ENCODE data around the gene PRUNE2.
"Not testable (repeated sequence)": the region's sequence is repeated elsewhere in the genome, so short reads cannot be mapped to it uniquely, and the experiment has no call there.

PRUNE2 gene

DNA sequence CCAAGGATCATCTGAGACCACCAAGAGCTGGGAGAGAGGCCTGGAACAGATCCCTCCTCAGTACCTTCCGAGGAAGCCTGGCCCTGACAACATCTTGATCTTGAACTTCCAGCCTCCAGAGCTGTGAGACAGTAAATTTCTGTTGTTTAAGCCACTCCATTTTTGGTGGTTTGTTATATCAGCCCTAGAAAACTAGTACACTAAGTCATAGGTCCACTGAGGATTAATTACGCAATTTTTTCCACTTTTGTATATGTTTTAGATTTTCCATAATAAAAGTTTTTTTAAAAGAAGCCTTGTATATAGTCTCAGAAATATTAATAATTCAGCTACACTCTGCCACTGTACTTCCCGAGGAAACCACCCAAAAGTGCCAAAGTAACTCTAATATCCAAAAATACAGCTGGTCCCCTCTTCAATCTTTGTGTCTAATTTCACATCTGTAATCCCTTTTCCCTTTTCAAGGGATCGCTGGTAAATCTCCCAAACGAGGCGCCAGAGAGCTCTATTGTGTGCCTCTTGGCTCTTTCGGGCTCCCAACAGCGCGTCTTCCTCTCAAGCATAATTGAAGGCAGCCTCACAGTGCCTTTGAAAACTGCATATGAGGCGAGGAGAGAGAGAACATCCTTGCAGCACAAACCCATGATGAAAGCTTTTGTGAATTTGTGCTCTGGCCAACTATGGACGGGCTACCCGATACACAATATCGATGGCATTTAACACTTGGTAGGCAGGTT is 32.7 kb downstream of the PRUNE2 start:
- no peak for DNase-seq (ENCODE audit: low read depth in 2 of 2)

DNA sequence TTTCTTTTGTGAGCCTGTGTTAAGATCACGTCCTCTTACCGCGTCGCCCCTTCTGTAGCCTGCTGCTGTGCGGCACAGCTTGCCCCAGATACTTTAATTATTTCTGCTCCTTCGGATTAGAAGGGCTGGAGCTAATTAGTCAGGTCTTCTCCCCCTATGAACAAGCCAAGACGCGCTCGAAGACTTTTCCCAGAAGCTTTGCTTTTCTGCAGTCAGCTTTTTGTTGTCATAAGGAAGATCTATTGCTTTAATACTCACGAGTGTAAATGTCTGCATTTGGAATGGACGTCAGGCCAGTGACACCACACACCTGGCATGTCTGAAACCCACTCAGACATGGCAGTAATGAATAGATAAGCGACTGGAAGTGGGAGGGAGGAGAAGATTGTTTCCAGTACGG is 37.0 kb downstream of the PRUNE2 start:
- no peak for DNase-seq (ENCODE audit: low read depth in 2 of 2)

DNA sequence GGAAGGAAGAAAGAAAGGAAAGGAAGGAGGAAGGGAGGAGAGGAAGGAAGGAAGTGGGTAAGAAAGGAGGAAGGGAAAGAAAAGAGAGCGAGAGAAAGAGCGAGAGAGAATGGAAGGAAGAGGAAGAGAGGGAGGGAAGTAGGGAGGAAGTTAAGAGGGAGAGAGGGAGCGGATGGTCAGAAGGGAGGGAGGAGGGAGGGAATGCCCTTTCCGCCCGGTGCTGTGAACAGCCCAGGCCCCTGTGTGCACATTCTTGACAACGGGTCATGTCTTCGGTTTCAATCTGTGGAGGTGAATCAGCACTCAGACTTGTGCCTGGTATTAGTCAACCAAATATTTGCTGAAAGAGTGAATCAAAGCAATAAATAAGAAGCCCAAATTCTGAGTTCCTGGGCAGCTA is 39.2 kb downstream of the PRUNE2 start:
- no peak for DNase-seq (ENCODE audit: low read depth in 2 of 2)

DNA sequence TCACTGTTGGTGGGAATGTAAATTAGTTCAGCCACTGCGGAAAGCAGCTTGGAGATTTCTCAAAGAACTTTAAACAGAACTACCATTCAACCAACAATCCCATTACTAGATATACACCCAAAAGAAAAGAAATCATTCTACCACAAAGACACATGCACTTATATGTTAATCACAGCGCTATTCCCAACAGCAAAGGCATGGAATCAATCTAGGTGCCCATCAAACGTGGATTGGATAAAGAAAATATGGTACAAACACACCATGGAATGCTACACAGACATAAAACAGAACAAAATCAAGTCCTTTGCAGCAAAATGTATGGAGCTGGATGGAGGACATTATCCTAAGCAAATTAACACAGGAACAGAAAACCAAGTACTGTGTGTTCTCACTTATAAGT is 42.1 kb downstream of the PRUNE2 start:
- no peak for DNase-seq (ENCODE audit: low read depth in 2 of 2)

DNA sequence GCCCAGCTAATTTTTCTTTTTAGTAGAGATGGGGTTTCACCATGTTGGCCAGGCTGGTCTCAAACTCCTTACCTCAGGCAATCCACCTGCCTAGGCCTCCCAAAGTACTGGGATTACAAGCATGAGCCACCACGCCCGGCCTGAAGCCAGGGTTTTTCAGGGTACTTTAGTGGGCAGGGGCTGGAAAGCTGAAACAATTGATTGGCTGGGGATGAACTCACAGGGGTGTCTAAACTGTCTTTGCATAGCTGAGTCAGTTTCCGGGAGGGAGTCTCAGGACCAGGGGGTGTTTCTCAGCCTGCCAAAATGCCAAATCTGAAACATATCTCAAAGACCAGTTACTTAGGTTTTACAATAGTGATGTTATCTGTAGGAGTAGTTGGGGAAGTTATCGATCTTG is 46.1 kb downstream of the PRUNE2 start:
- no peak for DNase-seq (ENCODE audit: low read depth in 2 of 2)

DNA sequence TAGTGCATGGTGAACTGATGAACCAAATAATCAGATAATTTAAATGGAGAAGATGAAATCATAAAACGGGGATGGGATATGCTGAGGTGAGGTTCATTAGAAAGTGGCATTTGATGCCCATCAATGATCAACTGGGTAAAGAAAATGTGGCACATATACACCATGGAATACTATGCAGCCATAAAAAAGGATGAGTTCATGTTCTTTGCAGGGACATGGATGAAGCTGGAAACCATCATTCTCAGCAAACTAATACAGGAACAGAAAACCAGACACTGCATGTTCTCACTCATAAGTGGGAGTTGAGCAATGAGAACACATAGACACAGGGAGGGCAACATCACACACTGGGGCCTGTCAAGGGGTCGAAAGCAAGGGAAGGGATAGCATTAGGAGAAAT is 47.7 kb downstream of the PRUNE2 start:
- not testable (repeated sequence) for DNase-seq (ENCODE audit: low read depth in 2 of 2)

DNA sequence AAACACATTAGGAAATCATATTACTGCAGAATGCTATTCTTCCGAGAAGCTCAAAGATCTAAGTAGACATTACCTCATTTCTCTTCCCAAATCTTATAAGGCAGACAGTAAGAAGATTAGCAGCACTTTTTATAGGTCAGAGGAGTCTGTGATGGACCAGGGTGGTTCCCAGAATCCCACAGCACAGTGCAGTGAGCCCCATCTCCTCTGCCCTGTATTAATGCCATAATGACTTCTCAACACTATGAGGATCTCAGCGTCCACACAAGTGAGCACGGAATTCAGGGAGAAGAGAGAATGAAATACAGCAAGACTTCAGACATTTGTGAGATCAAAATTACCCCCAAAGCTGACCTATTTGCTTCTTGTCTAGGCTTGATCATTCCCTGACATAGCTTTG is 49.9 kb downstream of the PRUNE2 start:
- no peak for DNase-seq (ENCODE audit: low read depth in 2 of 2)

DNA sequence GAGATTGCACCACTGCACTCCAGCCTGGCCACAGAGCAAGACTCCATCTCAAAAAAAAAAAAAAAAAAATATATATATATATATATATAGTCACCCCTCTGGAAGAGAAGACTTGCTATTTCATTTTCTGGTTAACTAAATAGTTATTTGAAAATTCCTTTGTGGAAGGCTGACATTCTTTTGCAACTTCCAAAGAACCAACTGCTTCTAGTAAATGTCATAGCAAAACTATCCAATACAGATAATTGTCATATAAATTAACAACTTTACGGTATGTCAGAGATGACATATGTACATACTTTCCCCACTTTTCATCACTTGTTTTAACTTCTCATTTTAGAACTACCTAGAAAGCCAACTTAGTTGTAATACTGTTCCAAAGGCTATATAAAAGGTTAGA is 50.9 kb downstream of the PRUNE2 start:
- no peak for DNase-seq (ENCODE audit: low read depth in 2 of 2)

DNA sequence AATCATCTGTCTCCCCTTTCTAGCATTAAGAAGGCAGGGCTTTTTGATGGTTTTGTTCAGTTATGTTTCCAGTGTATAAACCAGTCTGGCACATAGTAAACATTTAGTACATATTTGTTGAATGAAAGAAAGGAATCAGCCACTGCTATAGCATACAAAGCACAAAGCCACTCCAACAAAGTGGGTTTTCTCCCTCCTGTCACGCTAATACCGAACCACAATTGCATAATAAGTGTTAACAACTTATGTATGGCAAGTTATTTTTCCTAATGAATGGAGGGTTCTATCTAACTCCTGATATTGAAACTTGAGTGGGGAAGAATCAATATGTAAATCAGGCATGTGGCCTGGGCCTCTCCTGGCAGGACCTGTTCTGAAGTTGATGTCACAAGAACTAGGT is 53.9 kb downstream of the PRUNE2 start:
- no peak for DNase-seq (ENCODE audit: low read depth in 2 of 2)

DNA sequence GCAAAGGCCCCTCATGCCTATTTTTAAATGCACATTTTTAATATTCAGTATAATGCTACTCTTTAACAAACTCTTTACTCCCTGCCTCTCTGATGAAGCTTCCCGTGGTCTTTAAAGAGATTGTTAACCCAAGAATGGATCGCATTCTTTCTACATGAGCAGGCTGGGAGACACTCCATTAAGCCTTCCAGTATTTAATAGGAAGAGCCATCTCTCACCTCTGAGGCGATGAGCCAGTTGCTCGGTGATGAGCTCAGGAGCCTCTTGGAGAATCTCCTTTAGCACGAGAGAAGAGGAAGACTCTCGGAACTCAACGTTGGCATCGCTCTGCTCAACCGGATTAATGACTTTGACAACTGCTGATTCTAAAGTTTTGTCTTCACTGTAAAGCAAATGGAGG is 59.6 kb downstream of the PRUNE2 start:
- DNase-seq (ENCODE audit: low read depth in 2 of 2) = no peak

DNA sequence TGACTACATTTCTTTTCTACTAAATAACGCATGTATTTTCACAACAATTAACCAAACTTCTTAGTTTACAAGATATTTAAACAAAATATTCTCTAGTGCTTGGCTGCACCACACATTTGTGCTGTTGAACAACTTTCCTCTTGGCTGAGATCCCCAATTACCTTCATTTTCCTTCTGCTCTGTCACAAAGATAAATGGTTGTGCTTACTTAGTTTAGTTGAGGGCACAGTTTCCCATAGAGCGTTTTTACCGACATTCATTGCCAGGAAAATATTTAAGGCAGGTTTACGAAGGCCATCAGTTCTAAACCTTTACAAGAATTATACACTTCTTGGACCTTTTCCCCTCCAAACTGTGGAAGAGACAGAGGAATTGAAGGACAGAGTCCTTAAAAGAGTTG is 60.7 kb downstream of the PRUNE2 start:
- DNase-seq (ENCODE audit: low read depth in 2 of 2) = no peak

DNA sequence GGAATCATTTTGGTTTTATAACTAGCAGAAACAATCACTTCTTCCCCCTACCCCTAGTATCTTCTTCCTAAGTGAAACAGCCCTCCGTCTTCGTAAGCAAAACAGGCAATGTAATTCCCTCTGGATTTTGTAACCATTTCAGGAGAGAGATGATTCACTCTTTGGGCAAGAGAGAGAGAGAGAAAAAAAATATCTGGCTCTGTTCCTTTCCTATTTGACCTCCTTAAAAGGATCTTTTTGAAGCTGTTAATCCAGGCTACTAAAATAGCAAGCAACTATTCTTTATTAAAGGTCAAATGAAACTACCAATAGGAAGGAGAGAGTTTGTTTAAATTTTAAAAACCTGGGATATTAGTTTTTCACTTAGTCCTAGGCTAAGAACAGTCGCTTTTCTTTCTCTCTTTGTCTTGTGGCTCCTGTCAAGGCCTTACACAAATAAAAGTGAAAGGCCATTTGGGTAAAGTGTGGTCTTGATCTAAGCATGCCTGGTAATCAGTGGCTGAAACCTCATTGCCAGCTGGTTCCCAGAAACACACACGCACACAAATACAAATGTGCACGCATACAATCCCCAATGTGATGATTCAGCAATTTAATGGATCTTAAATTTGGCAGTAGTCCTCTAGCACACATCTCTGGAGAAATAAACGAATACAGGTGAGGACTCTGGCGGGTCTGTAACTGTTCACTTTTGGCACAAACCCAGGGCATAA is 70.2 kb downstream of the PRUNE2 start:
- no peak for DNase-seq (ENCODE audit: low read depth in 2 of 2)

DNA sequence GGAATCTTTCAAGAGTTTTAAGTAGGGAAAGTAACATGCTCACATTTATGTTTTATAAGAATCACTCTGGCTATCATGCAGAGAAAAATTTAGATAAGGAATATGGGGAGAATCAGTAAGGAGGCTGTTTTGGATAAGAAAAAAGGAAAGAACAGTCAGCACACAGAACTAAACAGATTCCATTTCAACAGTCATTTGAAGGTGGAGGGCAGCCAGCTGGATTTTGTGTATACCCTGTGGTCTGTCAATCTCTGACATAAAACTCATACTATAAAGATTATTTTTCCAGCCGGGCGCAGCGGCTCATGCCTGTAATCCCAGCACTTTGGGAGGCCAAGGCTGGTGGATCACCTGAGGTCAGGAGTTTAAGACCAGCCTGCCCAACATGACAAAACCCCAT is 77.5 kb downstream of the PRUNE2 start:
- DNase-seq (ENCODE audit: low read depth in 2 of 2) = no peak

DNA sequence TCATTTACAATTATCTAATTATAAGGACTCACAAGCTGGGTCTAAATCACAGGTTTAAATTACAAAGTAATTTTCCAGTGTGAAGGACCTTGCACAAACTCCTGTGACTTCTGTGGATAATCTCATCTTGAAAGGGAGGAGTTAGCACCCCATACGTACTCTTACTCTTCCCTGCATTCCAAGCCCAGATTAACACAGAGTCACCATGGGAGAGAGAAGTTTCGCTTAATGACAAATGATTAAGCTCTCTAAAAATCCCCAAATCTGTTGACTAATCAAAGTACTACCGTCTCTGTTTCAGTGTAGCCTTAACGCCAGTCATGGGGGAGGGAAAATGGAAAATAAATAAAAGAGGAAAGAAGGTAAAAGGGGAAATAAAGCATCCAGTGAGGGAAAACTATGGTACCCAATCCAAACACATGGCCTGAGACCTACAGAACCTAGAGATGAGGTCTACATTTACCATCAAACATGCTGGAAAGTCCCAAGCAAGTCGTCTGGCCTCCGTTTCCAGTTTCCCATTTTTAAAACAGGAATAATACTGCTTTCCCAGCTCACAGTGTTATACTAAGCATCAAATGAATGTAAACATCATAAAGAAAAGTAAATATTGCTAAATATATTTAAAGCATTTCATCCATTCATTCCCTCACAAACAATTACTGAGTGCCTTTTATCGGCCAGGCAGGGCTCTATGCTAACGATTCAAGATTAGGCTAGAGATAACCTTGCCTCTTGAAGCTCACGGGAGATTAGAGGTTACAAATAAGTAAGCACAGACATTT is 78.4 kb downstream of the PRUNE2 start:
- DNase-seq (ENCODE audit: low read depth in 2 of 2) = no peak

DNA sequence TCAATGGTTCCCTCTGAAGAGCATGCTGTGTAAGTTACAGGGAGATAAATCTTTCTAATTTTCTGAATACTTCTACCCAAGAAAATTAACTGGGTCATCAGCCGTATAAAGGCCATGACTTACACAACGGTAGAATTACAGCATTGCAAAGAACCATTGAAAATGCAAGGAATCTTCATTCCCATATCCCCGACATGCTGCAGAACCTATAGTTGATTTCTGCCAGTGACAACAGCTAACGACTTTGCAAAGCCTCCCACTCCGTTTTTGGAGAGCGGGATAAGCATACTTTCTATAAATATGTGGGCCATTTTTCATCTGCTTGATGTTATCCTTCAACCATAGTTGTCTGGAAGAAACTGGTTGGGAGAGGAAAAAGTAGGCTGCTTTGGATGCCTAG is 85.5 kb downstream of the PRUNE2 start:
- no peak for DNase-seq (ENCODE audit: low read depth in 2 of 2)

DNA sequence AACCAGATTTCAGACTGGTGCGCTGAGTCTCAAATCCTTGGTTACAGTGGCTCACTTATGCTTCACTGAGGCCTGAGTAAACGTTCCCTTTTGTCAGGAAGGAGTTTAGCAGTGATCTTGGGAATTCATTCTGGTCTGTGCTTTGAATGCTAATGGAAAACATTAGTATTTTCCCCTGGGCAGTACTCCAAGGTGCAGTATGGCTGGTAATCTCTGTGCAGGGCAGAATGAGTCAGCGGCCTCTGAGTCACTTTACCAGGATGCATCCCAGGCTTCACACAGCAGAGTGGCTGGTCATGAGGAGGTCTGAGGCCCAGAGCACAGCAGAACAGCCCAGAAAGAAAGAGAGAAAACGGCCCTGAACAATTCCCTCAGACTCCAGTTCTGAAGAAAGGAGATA is 87.6 kb downstream of the PRUNE2 start:
- no peak for DNase-seq (ENCODE audit: low read depth in 2 of 2)

DNA sequence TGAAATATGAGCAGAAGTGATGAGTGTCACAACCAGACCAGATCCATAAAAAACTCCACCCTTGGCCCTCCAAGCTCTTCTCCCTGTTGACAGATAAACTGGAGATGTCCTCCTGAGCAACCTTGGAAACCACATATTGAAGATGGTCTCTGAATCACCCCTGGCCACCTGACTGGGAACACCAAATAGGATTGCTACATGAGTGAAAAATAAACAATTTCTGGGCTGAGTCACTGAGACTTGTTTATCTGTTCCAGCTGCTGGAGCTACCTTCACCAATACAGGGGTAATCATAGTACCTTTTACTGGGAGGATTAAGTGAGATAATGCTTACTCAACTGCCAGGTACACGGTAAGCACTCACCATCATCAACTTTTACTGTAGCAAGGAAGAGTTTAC is 88.4 kb downstream of the PRUNE2 start:
- DNase-seq (ENCODE audit: low read depth in 2 of 2) = no peak

DNA sequence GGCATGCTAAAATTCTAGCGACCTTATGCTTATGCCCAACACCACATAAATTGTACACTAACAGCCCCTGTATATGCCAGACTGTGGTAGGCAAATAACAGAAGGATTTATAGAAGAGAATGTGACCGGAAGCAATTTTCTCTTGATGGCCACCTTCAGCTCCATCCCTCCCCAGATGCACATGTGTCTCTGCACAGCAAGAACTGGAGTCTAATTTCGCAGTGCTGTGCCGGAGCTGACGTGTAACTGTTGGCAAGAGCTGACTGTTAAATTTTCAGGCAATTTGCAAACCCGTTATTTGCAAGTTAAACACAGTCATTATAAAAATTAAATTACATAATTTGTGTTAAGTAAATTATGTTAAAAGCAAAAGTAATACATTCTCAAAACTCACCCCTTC is 93.3 kb downstream of the PRUNE2 start:
- DNase-seq (ENCODE audit: low read depth in 2 of 2) = no peak

DNA sequence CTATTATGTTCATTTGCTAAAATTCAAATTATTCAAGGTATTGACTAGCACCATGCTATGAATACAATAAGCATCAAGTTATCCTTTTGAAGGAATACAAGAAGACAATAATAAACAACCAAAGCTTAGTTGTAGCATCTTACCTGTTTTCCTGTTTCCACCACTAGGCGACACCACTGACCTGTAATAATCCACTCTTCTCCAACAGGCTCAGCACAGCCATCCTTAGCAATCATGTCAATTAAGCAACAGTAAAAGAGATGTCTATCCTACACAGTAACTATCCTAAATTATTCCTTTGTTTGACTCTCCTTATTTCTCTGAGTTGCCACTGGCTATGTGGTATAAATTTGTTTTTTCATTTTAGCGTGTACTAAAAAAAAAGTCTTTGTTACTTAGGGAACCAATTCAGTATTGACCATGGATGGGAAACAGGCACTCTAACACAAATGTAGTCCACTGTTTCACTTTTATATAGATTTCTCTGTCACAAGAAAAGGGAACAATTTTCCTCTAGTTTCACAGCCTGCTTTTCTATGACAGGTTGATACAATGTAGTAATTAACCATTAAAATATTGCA is 95.4 kb downstream of the PRUNE2 start:
- no peak for DNase-seq (ENCODE audit: low read depth in 2 of 2)

DNA sequence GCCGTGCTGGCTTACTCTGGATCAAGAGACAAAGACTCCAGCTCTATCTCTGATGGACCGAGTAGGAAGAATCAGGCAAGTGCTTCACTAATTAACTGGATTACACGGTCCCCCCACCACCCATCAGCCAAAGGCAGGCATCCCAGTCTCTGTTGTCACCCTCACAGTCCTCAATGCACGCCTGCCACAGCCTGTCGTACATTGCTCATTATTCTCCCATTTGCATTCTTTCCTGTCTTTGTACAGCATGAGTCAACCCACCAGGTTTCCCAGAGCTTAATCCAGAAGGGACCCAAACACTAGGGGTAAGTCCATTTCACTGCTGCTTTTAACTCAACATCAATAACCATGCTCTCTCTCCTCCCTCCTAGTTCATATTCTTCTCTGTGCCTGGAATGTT is 97.3 kb downstream of the PRUNE2 start:
- DNase-seq (ENCODE audit: low read depth in 2 of 2) = no peak

DNA sequence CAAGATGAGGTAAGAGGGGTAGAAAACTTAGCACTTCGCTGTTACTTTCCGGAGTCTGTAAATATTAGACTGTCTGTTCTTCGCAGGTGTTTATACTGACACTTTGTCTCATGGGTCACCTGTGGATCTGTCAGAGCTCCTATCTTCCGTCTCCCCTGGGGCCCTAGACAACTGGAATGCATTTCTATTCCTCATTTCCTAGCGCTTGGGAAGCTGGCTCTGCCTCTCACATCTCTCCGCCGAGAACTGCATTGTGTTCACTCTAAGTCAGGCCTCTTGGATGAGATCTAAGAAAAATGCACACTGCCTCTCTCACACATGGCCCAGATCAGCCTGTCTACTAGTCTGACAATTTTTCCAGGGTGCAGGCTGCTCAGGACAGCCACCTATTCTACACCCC is 102.2 kb downstream of the PRUNE2 start:
- DNase-seq (ENCODE audit: low read depth in 2 of 2) = no peak

DNA sequence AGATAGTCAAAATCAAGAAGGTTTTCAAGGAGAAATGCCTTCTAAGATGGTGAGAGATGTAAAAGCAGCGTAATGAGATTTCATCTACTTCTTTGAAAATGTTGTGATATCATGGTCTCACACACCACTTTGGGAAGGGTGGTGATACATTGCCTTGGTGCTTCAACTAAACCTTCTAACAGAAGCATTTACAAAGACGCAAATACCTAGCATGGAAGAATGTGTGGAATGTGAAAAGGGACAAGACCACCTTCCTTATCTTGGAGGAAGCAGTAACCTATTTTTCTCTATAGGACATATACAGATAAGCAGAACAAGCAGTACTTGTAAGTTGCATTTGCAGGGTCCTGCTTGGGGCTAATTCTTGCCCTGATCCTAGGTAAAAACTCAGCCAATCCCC is 102.8 kb downstream of the PRUNE2 start:
- no peak for DNase-seq (ENCODE audit: low read depth in 2 of 2)

DNA sequence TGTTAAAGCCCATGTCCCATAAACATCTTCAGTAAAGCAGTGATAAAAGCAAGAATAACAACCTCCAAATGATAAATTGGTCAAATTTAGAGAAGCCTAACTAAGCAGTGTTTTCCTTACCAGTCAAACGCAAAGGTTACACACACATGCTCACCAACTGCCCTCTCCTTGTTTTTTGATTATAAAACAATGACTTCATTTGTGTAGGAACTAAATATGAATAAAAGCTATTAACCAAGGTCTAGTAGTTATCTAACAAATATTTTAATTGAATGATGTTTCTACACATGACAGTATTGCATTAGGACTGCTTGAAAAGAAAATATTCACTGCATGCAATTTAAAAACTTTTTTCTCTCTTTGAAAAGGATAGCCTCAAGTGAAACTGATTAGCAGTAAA is 105.0 kb downstream of the PRUNE2 start:
- no peak for DNase-seq (ENCODE audit: low read depth in 2 of 2)

All from stimulated activated CD8-positive, alpha-beta memory T cell treated with anti-CD3 and anti-CD28 coated beads, Interleukin-7, amount 100 ng/mL, for 1 hour (primary cell).